DND-41 (cell line): ENCODE data around the gene CFAP73.

Experiments used
- ATAC-seq: fragments of 200-7000 bp; cut with Tn5 transposase; 3 replicates; pipeline ENCODE4 v1.9.1; 2021; ENCODE audit warnings: low read depth; ENCODE audit not compliant: insufficient read depth
- DNase-seq: peaks from one replicate; pipeline ENCODE4 v3.0.0-alpha.2; 2020
- H2AFZ ChIP-seq: 2 replicates; pipeline ENCODE4 v1.6.0; 2012; ENCODE audit warnings: low read depth, low read length
- H3K27ac ChIP-seq: 2 replicates; pipeline ENCODE4 v1.5.1; 2012; ENCODE audit warnings: low read length, inconsistent platforms
- H3K27me3 ChIP-seq: fragments of 200-600 bp; sonication (generic); 2 replicates; pipeline ENCODE4 v1.6.0; 2012; ENCODE audit warnings: low read length, mild to moderate bottlenecking, inconsistent platforms; ENCODE audit not compliant: insufficient read depth, poor library complexity
- H3K36me3 ChIP-seq: 2 replicates; pipeline ENCODE4 v1.5.1; 2012; ENCODE audit warnings: low read length, inconsistent platforms; ENCODE audit not compliant: insufficient read depth
- H3K4me1 ChIP-seq: 2 replicates; pipeline ENCODE4 v1.5.1; 2012; ENCODE audit warnings: mild to moderate bottlenecking, low read length; ENCODE audit not compliant: insufficient read depth
- H3K4me2 ChIP-seq: 2 replicates; pipeline ENCODE4 v1.6.0; 2012; ENCODE audit warnings: mild to moderate bottlenecking, moderate library complexity, low read length, inconsistent platforms; ENCODE audit not compliant: insufficient read depth
- H3K4me3 ChIP-seq, 2 experiments: fragments of 200-600 bp in 1 of 2; shearing (Covaris generic) in 1 of 2; 2 replicates each; pipeline ENCODE4 v1.5.1; 2012 to 2016; ENCODE audit warnings: inconsistent platforms in 2 of 2, low read length in 2 of 2, mild to moderate bottlenecking in 2 of 2, low read depth in 1 of 2, moderate library complexity in 1 of 2
- H3K79me2 ChIP-seq: 2 replicates; pipeline ENCODE4 v1.6.0; 2012; ENCODE audit warnings: low read length, inconsistent platforms; ENCODE audit not compliant: insufficient read depth
- H3K9ac ChIP-seq: 2 replicates; pipeline ENCODE4 v1.6.0; 2012; ENCODE audit warnings: low read depth, mild to moderate bottlenecking, inconsistent platforms, low read length, moderate library complexity
- H3K9me3 ChIP-seq: 2 replicates; pipeline ENCODE4 v1.5.1; 2012; ENCODE audit warnings: low read length, moderate library complexity, mild to moderate bottlenecking, inconsistent platforms; ENCODE audit not compliant: insufficient read depth, severe bottlenecking
- H4K20me1 ChIP-seq: 2 replicates; pipeline ENCODE4 v1.6.0; 2012; ENCODE audit warnings: low read length; ENCODE audit not compliant: insufficient read depth
- CTCF ChIP-seq: IDR thresholded peaks from 2 replicates; pipeline ENCODE4 v1.5.1; 2012; ENCODE audit warnings: borderline replicate concordance, low read length, moderate library complexity, mild to moderate bottlenecking; ENCODE audit not compliant: poor library complexity, severe bottlenecking; ENCODE audit errors: extremely low read depth
- EZH2 ChIP-seq: IDR thresholded peaks from 3 replicates; pipeline ENCODE4 v1.6.1; 2012; ENCODE audit warnings: borderline replicate concordance, low read depth, mild to moderate bottlenecking, moderate library complexity, low read length, inconsistent platforms; ENCODE audit not compliant: severe bottlenecking

Gene CFAP73

GRCh38 chr12:113158439-113159203 lies 9.1 kb downstream of the CFAP73 start:
- H4K20me1 ChIP-seq: peaks cover 29% of the 10 kb centered on the region

GRCh38 chr12:113159937-113160336 lies 10.4 kb downstream of the CFAP73 start:
- H3K9ac ChIP-seq: no peak overlapping the region
- DNase-seq (no peak), ATAC-seq (no peak)
- peaks cover 77% of the 10 kb centered on the region for H3K36me3 ChIP-seq
- H3K27ac ChIP-seq: no peak overlapping the region
- no peak overlapping the region for H3K4me2 ChIP-seq
- TF ChIP-seq EZH2 (no peak), CTCF (no peak)
- H3K4me3 ChIP-seq: no peak overlapping the region
- H3K9me3 ChIP-seq: no peaks in the 10 kb centered on the region
- peaks cover 29% of the 10 kb centered on the region for H4K20me1 ChIP-seq
- peaks cover 3% of the 10 kb centered on the region; the same call in 1 of the 2 replicates for H3K4me1 ChIP-seq
- no peaks in the 10 kb centered on the region for H3K79me2 ChIP-seq
- H3K27me3 ChIP-seq: no peaks in the 10 kb centered on the region
- no peak overlapping the region for H2AFZ ChIP-seq

More at GRCh38 chr12:113158439-113159203, 9.1 kb downstream of the CFAP73 start:
- no peak overlapping the region for H3K4me2 ChIP-seq
- no peak overlapping the region for H3K27ac ChIP-seq
- H3K9me3 ChIP-seq: no peaks in the 10 kb centered on the region
- ATAC-seq (no peak), DNase-seq (no peak)
- no peak overlapping the region for H3K9ac ChIP-seq
- peaks cover 15% of the 10 kb centered on the region for H3K4me1 ChIP-seq
- peaks cover 65% of the 10 kb centered on the region for H3K36me3 ChIP-seq
- no peak overlapping the region for H2AFZ ChIP-seq
- no peaks in the 10 kb centered on the region for H3K79me2 ChIP-seq
- no peak for TF ChIP-seq CTCF
- no peak for TF ChIP-seq EZH2
- no peak overlapping the region for H3K4me3 ChIP-seq
- H3K27me3 ChIP-seq: no peaks in the 10 kb centered on the region

GRCh38 chr12:113161415-113162016 lies 12.0 kb downstream of the CFAP73 start:
- H3K4me1 ChIP-seq: no peaks in the 10 kb centered on the region
- H3K9me3 ChIP-seq: no peaks in the 10 kb centered on the region
- peaks cover 29% of the 10 kb centered on the region for H4K20me1 ChIP-seq
- no peak overlapping the region for H3K9ac ChIP-seq
- no peaks in the 10 kb centered on the region for H3K79me2 ChIP-seq
- TF ChIP-seq EZH2 (no peak), CTCF (no peak)
- peaks cover 93% of the 10 kb centered on the region for H3K36me3 ChIP-seq
- no peak overlapping the region for H3K27ac ChIP-seq
- no peak overlapping the region for H2AFZ ChIP-seq
- H3K4me2 ChIP-seq: no peak overlapping the region
- DNase-seq: peak; percentile 77
- H3K4me3 ChIP-seq: no peak overlapping the region
- peak; percentile 84 for ATAC-seq
- H3K27me3 ChIP-seq: no peaks in the 10 kb centered on the region
